ENCODE data around the gene KDSR. TPM values are rescaled to one million over a fixed set of nuclear protein-coding genes. Genes with fewer than 3 reads are reported as not detected.

KDSR gene
- total RNA-seq, 1 donor from 2014 or later, result 38.7 TPM

DNA sequence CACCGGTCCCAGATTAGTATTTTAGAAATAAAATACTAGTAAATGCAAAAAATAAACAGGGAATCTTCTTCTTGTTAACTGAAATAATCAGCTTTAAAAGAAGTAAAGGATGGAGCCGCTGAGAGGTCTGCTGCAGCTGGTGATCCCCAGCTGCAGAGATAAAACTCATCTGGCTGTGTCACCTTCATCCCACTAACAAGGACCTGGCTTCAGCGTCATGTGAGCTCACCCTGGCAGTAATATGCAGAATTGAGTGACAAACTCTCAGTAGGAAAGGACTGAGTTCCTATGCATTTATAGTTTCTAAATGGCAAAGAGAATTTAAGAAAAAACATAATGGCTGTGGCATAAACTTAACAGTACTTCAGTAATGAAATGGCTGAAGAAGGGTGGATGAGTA is 27.9 kb upstream of the KDSR start:
- Mint-ChIP-seq H3K36me3 (ENCODE audit: insufficient read depth) (peaks cover 15% of the 10 kb centered on the region), H3K4me3 (ENCODE audit: low read depth) (no peak overlapping the region), H3K4me1 (ENCODE audit: low read depth) (no peaks in the 10 kb centered on the region), H3K27me3 (no peaks in the 10 kb centered on the region), H3K27ac (no peak overlapping the region), H3K9me3 (ENCODE audit: low read depth) (no peaks in the 10 kb centered on the region)
- TF ChIP-seq, protein P1, sequence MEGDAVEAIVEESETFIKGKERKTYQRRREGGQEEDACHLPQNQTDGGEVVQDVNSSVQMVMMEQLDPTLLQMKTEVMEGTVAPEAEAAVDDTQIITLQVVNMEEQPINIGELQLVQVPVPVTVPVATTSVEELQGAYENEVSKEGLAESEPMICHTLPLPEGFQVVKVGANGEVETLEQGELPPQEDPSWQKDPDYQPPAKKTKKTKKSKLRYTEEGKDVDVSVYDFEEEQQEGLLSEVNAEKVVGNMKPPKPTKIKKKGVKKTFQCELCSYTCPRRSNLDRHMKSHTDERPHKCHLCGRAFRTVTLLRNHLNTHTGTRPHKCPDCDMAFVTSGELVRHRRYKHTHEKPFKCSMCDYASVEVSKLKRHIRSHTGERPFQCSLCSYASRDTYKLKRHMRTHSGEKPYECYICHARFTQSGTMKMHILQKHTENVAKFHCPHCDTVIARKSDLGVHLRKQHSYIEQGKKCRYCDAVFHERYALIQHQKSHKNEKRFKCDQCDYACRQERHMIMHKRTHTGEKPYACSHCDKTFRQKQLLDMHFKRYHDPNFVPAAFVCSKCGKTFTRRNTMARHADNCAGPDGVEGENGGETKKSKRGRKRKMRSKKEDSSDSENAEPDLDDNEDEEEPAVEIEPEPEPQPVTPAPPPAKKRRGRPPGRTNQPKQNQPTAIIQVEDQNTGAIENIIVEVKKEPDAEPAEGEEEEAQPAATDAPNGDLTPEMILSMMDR (IDR thresholded peaks at IDR 0.05; ENCODE audit: unreplicated experiment), result no peak
- DNase-seq (ENCODE audit: low spot score, unreplicated experiment), result no peak

DNA sequence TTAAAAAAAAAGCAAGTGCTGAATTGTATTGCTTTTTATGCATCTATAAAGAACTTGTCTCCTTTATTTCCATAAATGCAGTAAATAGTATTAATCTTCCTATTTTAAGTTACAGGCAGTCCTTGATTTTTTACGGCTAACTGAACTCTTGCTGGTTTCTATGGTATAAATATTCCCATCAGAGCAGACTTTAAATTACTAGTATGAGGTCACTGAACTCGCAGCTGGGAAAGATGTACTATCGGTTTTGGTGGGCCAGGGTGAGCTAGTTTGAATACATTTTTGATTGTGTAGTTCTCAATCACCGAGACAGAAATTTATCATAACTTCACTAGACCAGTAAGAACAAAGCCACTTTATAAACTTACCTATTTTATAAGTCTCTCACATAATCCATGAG is 20.9 kb upstream of the KDSR start:
- no peak overlapping the region for H3K4me3 Mint-ChIP-seq (ENCODE audit: low read depth)
- peaks cover 7% of the 10 kb centered on the region for H3K36me3 Mint-ChIP-seq (ENCODE audit: insufficient read depth)
- no peaks in the 10 kb centered on the region for H3K4me1 Mint-ChIP-seq (ENCODE audit: low read depth)
- no peaks in the 10 kb centered on the region for H3K9me3 Mint-ChIP-seq (ENCODE audit: low read depth)
- H3K27me3 Mint-ChIP-seq, result no peaks in the 10 kb centered on the region
- no peak overlapping the region for H3K27ac Mint-ChIP-seq
- TF ChIP-seq, protein P1 (IDR thresholded peaks at IDR 0.05; ENCODE audit: unreplicated experiment), result no peak
- DNase-seq (ENCODE audit: low spot score, unreplicated experiment), result no peak

DNA sequence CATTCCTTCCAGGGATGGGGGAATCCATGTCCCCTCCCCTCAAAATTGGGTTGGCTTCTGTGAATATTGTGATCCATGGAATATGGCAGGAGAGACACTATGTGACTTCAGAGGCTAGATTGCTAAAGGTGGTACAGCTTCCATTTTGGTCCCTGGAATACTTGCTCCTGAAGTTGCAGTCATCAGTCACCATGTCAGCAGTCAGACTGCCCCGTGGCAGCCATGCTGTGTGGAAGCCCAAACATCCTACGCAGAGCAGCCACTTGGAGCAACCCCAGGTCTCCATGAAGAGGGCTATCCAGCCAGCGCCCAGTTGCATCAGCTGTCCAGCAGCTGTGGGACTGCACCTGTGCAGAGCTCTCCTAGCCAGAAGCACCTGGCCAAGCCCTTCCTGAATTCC is 15.8 kb upstream of the KDSR start:
- Mint-ChIP-seq H3K4me1 (ENCODE audit: low read depth) (no peaks in the 10 kb centered on the region), H3K4me3 (ENCODE audit: low read depth) (no peak overlapping the region), H3K36me3 (ENCODE audit: insufficient read depth) (peaks cover 1% of the 10 kb centered on the region), H3K9me3 (ENCODE audit: low read depth) (no peaks in the 10 kb centered on the region), H3K27ac (no peak overlapping the region), H3K27me3 (no peaks in the 10 kb centered on the region)
- TF ChIP-seq, protein P1 (IDR thresholded peaks at IDR 0.05; ENCODE audit: unreplicated experiment), result no peak
- no peak for DNase-seq (ENCODE audit: low spot score, unreplicated experiment)

DNA sequence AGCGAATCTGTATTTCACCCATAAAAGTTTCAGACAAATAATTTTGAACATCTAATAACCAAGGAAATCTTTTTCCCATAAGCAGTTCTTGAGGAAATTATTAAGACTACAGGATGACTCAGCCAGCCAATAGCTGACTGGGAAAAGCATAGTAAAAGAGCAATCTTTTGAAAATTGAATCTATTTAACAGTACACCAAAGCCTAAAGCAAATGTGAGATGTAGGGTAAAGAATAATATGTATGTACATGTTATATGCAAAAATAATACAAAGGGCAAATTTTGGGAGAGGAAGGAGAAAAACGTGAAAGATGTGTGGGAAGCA is 12.6 kb upstream of the KDSR start:
- no peaks in the 10 kb centered on the region for H3K27me3 Mint-ChIP-seq
- no peaks in the 10 kb centered on the region for H3K4me1 Mint-ChIP-seq (ENCODE audit: low read depth)
- peaks cover 1% of the 10 kb centered on the region for H3K36me3 Mint-ChIP-seq (ENCODE audit: insufficient read depth)
- H3K4me3 Mint-ChIP-seq (ENCODE audit: low read depth), result no peak overlapping the region
- DNase-seq (ENCODE audit: low spot score, unreplicated experiment), result no peak
- peaks cover 5% of the 10 kb centered on the region for H3K9me3 Mint-ChIP-seq (ENCODE audit: low read depth)
- TF ChIP-seq, protein P1 (IDR thresholded peaks at IDR 0.05; ENCODE audit: unreplicated experiment), result no peak
- H3K27ac Mint-ChIP-seq, result no peak overlapping the region

DNA sequence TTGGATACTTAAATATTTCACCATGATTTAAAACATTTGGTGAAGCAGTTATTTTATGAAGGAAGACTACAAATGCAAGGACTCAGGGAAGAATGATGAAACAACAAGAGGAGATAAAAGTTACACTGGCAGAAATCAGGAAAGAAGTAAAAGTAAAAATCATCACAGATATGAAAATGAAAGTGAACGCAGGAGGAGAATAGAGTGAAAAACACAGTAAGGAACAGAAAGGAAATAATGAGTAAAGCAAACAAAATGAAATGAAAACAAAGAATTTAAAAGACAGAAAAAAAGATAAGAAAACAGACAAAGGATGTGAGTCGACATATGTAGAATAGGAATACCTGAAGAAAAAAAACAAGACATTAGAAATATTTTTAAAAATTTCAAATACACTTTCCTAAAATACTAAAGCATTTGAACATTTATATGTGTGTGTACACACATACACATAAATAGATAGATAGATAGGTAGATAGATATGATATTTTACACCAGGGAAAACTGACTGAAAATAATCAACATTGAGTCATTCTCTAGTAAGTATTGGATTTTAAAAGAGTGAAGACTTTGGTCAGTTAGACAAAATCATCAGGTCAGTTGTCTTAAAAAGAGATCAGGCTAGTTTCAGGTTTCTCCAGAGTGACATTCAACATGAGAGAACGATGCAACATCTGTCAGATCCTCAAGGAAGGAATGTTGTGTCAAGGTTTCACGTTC is 12.1 kb upstream of the KDSR start:
- DNase-seq (ENCODE audit: low spot score, unreplicated experiment), result no peak
- no peak overlapping the region for H3K4me3 Mint-ChIP-seq (ENCODE audit: low read depth)
- peaks cover 5% of the 10 kb centered on the region for H3K9me3 Mint-ChIP-seq (ENCODE audit: low read depth)
- H3K36me3 Mint-ChIP-seq (ENCODE audit: insufficient read depth), result peaks cover 1% of the 10 kb centered on the region
- H3K27me3 Mint-ChIP-seq, result no peaks in the 10 kb centered on the region
- TF ChIP-seq, protein P1 (IDR thresholded peaks at IDR 0.05; ENCODE audit: unreplicated experiment), result no peak
- peak overlapping the region; percentile 38 for H3K27ac Mint-ChIP-seq
- H3K4me1 Mint-ChIP-seq (ENCODE audit: low read depth), result no peaks in the 10 kb centered on the region
